Measurements from ENCODE around the gene OR14C36. TPM values are rescaled to one million over a fixed set of nuclear protein-coding genes. Genes with fewer than 3 reads are reported as not detected.

OR14C36 gene
- total and polyA plus RNA-seq, 4 donors = not detected

- DNase-seq (ENCODE audit: low spot score) = no peak
- Histone ChIP-seq H3K27ac (ENCODE audit: low read depth in 1 of 2, low read length in 2 of 2) (no peak overlapping the region), H3K4me1 (ENCODE audit: control insufficient read depth in 4 of 4, insufficient read depth in 4 of 4, low read length in 3 of 4) (peaks cover 0 to 1% (median 0%) of the 10 kb centered on the region in 4 donors), H3K9ac (ENCODE audit: low read depth in 1 of 2, low read length in 2 of 2) (no peak overlapping the region), H3K9me3 (ENCODE audit: control insufficient read depth in 4 of 4, low read length in 3 of 4) (no peaks in the 10 kb centered on the region), H3K36me3 (ENCODE audit: control insufficient read depth in 4 of 4, insufficient read depth in 3 of 4, low read depth in 1 of 4, low read length in 3 of 4) (no peaks in the 10 kb centered on the region), H3K4me3 (ENCODE audit: low read depth in 1 of 3, low read length in 3 of 3) (no peak overlapping the region), H3K27me3 (ENCODE audit: control insufficient read depth in 4 of 4, insufficient read depth in 4 of 4, low read length in 3 of 4) (peaks cover 0 to 3% (median 0%) of the 10 kb centered on the region in 4 donors)
- TF ChIP-seq ATF3 (IDR thresholded peaks at IDR 0.05) = no peak
- TF ChIP-seq NR2F2 (IDR thresholded peaks at IDR 0.05) = no peak
- no peak for TF ChIP-seq HNF4G (IDR thresholded peaks at IDR 0.05)
- TF ChIP-seq REST (IDR thresholded peaks at IDR 0.05) = no peak
- TF ChIP-seq JUND (IDR thresholded peaks at IDR 0.05) = no peak
- no peak for TF ChIP-seq YY1 (IDR thresholded peaks at IDR 0.05)
- no peak for TF ChIP-seq CTCF (IDR thresholded peaks at IDR 0.05; ENCODE audit: low read depth, low read length, missing input control)
- TF ChIP-seq MAX (IDR thresholded peaks at IDR 0.05) = no peak
- no peak for TF ChIP-seq SP1 (IDR thresholded peaks at IDR 0.05)
- TF ChIP-seq FOXA1 (IDR thresholded peaks at IDR 0.05) = no peak
- TF ChIP-seq FOXA2 (IDR thresholded peaks at IDR 0.05) = no peak
- no peak for TF ChIP-seq EGR1 (IDR thresholded peaks at IDR 0.05; ENCODE audit: low read depth in 2 of 2)
- no peak for TF ChIP-seq RAD21 (IDR thresholded peaks at IDR 0.05)
- TF ChIP-seq RXRA (IDR thresholded peaks at IDR 0.05) = no peak
- no peak for TF ChIP-seq ZBTB33 (IDR thresholded peaks at IDR 0.05)
- TF ChIP-seq HNF4A (conservative IDR thresholded peaks at IDR 0.05) = no peak
- 40% methylated on average over 2 of the region's 2 CpGs for WGBS
Measured at GRCh38 chr1:248393050-248393449, 44.5 kb downstream of the OR14C36 start.

Other genes with a start within 250 kb of the OR14C36 start
- not detected for gene OR2M5, start 203.6 kb upstream of the OR14C36 start, total RNA-seq
- gene OR2M5, start 203.6 kb upstream of the OR14C36 start, polyA plus RNA-seq = not detected
- not detected for gene OR2M2, start 174.0 kb upstream of the OR14C36 start, total RNA-seq
- gene OR2M2, start 174.0 kb upstream of the OR14C36 start, polyA plus RNA-seq = not detected
- not detected for gene OR2M3, start 151.5 kb upstream of the OR14C36 start, total RNA-seq
- not detected for gene OR2M3, start 151.5 kb upstream of the OR14C36 start, polyA plus RNA-seq
- gene OR2M4, start 117.4 kb upstream of the OR14C36 start, total RNA-seq = not detected
- not detected for gene OR2M4, start 117.4 kb upstream of the OR14C36 start, polyA plus RNA-seq
- under 1 TPM in 1 of 2 donors, not detected in 1; 0.37 TPM for gene OR2T33, start 70.8 kb upstream of the OR14C36 start, total RNA-seq
- not detected for gene OR2T33, start 70.8 kb upstream of the OR14C36 start, polyA plus RNA-seq
- not detected for gene OR2T12, start 45.4 kb upstream of the OR14C36 start, total RNA-seq
- gene OR2T12, start 45.4 kb upstream of the OR14C36 start, polyA plus RNA-seq = not detected
- not detected for gene OR2M7, start 24.2 kb upstream of the OR14C36 start, total RNA-seq
- gene OR2M7, start 24.2 kb upstream of the OR14C36 start, polyA plus RNA-seq = not detected
- gene OR2T4, start 12.9 kb downstream of the OR14C36 start, total RNA-seq = not detected
- gene OR2T4, start 12.9 kb downstream of the OR14C36 start, polyA plus RNA-seq = not detected
- not detected for gene OR2T6, start 27.0 kb downstream of the OR14C36 start, total RNA-seq
- not detected for gene OR2T6, start 27.0 kb downstream of the OR14C36 start, polyA plus RNA-seq
- not detected for gene OR2T1, start 54.3 kb downstream of the OR14C36 start, total RNA-seq
- not detected for gene OR2T1, start 54.3 kb downstream of the OR14C36 start, polyA plus RNA-seq
- not detected for gene OR2T2, start 96.9 kb downstream of the OR14C36 start, total RNA-seq
- not detected for gene OR2T2, start 96.9 kb downstream of the OR14C36 start, polyA plus RNA-seq
- not detected for gene OR2T3, start 124.6 kb downstream of the OR14C36 start, total RNA-seq
- not detected for gene OR2T3, start 124.6 kb downstream of the OR14C36 start, polyA plus RNA-seq
- gene OR2T5, start 139.8 kb downstream of the OR14C36 start, total RNA-seq = not detected
- gene OR2T5, start 139.8 kb downstream of the OR14C36 start, polyA plus RNA-seq = not detected
- gene OR2G6, start 159.3 kb downstream of the OR14C36 start, total RNA-seq = not detected
- gene OR2G6, start 159.3 kb downstream of the OR14C36 start, polyA plus RNA-seq = not detected
- gene OR2T29, start 214.0 kb downstream of the OR14C36 start, total RNA-seq = not detected
- not detected for gene OR2T29, start 214.0 kb downstream of the OR14C36 start, polyA plus RNA-seq
- not detected for gene OR2T34, start 226.0 kb downstream of the OR14C36 start, total RNA-seq
- not detected for gene OR2T34, start 226.0 kb downstream of the OR14C36 start, polyA plus RNA-seq
- gene OR2T10, start 248.9 kb downstream of the OR14C36 start, total RNA-seq = not detected
- not detected for gene OR2T10, start 248.9 kb downstream of the OR14C36 start, polyA plus RNA-seq